ENCODE measurements around the gene UBXN6.

The UBXN6 gene

DNA sequence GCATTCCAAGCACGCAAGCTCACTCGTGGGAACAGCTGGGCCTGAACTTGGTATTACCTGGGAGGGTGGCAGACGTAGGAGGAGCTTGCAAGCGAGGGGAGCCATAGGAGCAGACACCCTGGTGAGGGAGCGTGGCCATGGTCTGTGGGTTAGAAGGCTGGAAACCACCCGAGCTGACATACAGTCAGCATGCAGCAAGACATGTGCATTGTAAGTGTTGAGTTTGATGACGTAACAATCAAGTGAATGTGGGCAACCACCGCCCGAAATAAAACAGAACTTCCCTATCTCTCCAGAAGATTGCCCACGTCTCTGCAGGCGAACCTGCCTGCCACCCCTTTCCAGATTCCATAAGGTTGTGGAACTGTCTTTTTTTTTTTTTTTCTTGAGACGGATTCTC, 26.8 kb downstream of the UBXN6 start:
- TF ChIP-seq, protein P1, sequence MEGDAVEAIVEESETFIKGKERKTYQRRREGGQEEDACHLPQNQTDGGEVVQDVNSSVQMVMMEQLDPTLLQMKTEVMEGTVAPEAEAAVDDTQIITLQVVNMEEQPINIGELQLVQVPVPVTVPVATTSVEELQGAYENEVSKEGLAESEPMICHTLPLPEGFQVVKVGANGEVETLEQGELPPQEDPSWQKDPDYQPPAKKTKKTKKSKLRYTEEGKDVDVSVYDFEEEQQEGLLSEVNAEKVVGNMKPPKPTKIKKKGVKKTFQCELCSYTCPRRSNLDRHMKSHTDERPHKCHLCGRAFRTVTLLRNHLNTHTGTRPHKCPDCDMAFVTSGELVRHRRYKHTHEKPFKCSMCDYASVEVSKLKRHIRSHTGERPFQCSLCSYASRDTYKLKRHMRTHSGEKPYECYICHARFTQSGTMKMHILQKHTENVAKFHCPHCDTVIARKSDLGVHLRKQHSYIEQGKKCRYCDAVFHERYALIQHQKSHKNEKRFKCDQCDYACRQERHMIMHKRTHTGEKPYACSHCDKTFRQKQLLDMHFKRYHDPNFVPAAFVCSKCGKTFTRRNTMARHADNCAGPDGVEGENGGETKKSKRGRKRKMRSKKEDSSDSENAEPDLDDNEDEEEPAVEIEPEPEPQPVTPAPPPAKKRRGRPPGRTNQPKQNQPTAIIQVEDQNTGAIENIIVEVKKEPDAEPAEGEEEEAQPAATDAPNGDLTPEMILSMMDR (IDR thresholded peaks at IDR 0.05; ENCODE audit: low read depth, low read length, missing control alignments) = no peak
- DNase-seq (ENCODE audit: extremely low read depth, low read depth) = no peak
- no peak overlapping the region for H3K4me3 ChIP-seq (replicated peaks; ENCODE audit: low read depth, low read length)

DNA sequence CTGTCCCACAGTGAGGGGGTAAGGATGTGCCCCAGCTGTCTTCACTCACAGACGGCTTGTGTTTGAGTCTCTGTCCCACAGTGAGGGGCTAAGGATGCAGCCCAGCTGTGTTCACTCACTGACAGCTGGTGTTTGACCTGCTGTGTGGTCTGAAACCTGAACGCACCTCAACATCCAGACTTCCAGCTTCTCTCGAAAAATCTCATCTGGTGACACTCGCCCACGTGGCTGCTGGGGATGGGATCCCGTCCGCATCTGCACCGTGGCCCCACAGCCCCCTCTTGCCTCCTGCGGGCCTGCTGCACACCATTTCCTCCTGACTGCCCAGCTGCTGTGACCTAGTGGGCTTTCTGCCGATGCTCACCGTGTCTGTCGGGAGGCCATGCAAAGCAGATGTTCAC, 27.8 kb downstream of the UBXN6 start:
- no peak overlapping the region for H3K4me3 ChIP-seq (replicated peaks; ENCODE audit: low read depth, low read length)
- DNase-seq (ENCODE audit: extremely low read depth, low read depth) = no peak
- TF ChIP-seq, protein P1 (IDR thresholded peaks at IDR 0.05; ENCODE audit: low read depth, low read length, missing control alignments) = no peak

DNA sequence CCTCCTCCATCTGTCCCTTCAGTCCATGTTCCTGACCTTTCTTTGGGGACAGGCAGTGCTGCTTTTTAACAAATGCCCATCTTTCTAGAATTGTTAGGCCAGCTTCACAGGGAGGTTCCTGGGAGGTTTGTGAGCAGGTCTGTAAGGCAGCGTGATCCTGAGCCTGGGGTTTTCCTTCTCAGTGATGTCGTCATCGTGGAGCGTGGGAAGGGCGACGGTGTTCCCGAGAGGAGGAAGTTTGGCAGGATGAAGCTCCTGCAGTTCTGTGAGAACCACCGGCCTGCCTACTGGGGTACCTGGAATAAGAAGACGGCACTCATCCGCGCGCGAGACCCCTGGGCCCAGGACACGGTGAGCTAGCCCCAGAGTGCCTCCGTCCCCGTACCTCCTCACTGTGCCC, 28.3 kb downstream of the UBXN6 start:
- DNase-seq (ENCODE audit: extremely low read depth, low read depth) = no peak
- no peak overlapping the region for H3K4me3 ChIP-seq (replicated peaks; ENCODE audit: low read depth, low read length)
- TF ChIP-seq, protein P1 (IDR thresholded peaks at IDR 0.05; ENCODE audit: low read depth, low read length, missing control alignments) = no peak

DNA sequence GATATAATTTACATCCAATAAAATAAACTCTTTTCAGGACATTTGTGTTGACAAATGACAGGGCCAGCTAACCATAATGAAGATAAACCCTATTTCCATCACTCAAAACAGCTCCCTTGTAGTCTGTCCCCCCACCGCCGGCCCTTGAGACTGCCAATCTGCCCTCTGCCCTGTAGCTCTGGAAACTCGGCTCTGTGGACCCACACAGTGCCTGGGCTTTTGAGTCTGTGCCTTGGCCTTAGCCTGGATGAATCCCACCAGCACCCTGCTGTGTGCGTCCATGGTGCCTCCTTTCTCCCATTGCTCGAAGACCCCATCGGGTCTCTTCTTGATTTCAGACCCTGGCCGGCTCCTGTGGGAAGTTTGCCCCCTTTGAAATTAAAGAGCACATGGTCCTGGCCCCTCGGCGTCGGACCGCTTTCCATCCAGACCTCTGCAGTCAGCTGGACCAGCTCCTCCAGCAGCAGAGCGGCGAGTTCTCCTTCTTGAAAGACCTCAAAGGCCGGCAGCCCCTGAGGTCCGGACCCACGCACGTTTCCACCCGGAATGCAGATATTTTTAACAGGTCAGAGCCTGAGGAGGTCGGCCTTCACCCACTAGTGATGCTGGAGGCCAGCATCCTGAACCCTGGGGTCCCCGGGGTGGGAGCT, 29.1 kb downstream of the UBXN6 start:
- H3K4me3 ChIP-seq (replicated peaks; ENCODE audit: low read depth, low read length) = no peak overlapping the region
- DNase-seq (ENCODE audit: extremely low read depth, low read depth) = no peak
- TF ChIP-seq, protein P1 (IDR thresholded peaks at IDR 0.05; ENCODE audit: low read depth, low read length, missing control alignments) = no peak

DNA sequence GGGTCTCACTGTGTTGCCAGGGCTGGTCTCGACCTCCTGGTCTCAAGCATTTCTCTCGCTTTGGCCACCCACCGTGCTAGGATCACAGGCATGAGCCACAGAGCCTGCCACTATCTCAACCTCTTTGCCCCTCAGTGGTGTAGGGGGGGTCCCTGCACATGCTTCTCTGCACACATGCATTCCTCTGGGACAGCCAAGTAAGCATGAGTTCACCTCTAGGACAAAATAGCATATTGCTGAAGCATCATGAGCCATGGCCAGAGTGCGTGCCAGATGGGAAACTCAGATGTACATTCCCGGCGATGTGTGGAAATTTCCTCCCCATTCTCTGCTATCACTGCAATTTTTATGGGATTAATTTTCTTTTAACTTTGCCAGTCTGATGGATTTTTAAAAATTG, 32.1 kb downstream of the UBXN6 start:
- peak; percentile 19 for DNase-seq (ENCODE audit: extremely low read depth, low read depth)
- TF ChIP-seq, protein P1 (IDR thresholded peaks at IDR 0.05; ENCODE audit: low read depth, low read length, missing control alignments) = no peak
- no peak overlapping the region for H3K4me3 ChIP-seq (replicated peaks; ENCODE audit: low read depth, low read length)

DNA sequence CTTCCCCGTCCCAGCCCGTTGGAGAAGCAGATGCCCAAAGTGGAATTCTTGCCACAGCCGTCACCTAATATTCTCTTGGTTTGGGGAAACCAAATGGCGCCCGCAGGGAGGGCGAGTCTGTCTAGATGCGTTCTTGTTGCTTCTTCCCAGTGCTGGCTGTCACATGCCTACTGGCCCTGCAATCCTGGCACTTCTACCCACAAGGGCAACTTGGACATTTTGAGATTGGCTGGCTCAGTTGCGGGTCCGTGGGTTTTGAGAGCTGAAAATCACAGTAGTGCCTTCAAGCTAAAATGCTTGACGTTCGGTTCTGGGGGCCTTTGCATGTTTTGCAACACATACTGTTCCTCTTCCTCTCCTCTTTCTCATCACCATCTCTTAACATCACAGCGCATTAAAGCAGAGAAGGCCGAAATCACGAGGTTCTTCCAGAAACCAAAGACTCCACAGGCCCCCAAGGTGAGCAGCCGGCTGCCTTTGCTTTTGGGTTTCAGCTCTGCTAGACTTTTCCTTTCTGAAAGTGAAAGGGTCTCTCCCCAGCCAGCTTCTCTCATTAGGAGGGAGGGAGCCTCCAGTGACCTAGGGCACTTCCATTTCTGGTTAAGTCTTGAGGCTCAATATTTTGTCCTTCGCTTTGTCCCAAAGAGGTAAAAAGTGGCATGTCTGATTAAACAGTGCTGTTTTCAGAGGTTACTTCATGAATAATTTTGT, 34.0 kb downstream of the UBXN6 start:
- no peak for DNase-seq (ENCODE audit: extremely low read depth, low read depth)
- TF ChIP-seq, protein P1 (IDR thresholded peaks at IDR 0.05; ENCODE audit: low read depth, low read length, missing control alignments) = no peak
- no peak overlapping the region for H3K4me3 ChIP-seq (replicated peaks; ENCODE audit: low read depth, low read length)

Measured in HFF-Myc (cell line).